Measurements from ENCODE around the gene PHF21A.

DNA sequence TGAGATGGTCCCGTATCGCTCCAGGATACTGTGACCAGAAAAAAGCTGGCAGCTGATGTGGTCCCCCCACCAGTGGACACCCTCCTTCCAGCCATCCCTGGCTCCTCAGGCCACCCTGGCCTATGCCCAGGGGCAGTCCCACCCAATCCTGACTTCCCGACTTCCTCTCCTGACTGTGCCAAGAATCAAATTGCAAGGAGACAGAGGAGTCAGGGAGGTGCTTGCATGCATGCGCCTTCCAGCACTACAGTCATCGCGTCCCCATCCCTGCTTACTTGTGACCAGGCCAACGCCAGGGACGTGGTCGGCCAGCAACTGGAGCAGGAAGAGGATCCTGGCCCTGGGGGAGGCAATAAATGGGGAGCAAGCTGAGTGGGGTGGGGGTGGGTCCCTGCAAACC is 210.6 kb downstream of the PHF21A start:
- no peak for TF ChIP-seq POLR2A (IDR thresholded peaks at IDR 0.05)
- TF ChIP-seq, protein P1, sequence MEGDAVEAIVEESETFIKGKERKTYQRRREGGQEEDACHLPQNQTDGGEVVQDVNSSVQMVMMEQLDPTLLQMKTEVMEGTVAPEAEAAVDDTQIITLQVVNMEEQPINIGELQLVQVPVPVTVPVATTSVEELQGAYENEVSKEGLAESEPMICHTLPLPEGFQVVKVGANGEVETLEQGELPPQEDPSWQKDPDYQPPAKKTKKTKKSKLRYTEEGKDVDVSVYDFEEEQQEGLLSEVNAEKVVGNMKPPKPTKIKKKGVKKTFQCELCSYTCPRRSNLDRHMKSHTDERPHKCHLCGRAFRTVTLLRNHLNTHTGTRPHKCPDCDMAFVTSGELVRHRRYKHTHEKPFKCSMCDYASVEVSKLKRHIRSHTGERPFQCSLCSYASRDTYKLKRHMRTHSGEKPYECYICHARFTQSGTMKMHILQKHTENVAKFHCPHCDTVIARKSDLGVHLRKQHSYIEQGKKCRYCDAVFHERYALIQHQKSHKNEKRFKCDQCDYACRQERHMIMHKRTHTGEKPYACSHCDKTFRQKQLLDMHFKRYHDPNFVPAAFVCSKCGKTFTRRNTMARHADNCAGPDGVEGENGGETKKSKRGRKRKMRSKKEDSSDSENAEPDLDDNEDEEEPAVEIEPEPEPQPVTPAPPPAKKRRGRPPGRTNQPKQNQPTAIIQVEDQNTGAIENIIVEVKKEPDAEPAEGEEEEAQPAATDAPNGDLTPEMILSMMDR (IDR thresholded peaks at IDR 0.05): no peak

Data from uterus (tissue), 2 donors.